OCI-LY1 (cell line): Measurements from ENCODE around the gene SLC12A6.

Source experiments
- CTCF ChIP-seq: fragments of 200-600 bp; sonication (generic), shearing (Covaris generic); IDR thresholded peaks from 2 replicates; pipeline ENCODE4 v1.5.1; 2017; ENCODE audit warnings: mild to moderate bottlenecking, antibody characterized with exemption, low read length, moderate library complexity, mixed read lengths
- EZH2 ChIP-seq: fragments of 200-600 bp; sonication (generic), shearing (Covaris generic); IDR thresholded peaks from 2 replicates; pipeline ENCODE4 v1.8.0; 2017; ENCODE audit warnings: borderline replicate concordance, mixed run types, mild to moderate bottlenecking, antibody characterized with exemption, low read length, moderate library complexity, mixed read lengths

- TF ChIP-seq EZH2 (no peak), CTCF (no peak)
Observed at GRCh38 chr15:34185666-34186065, 151.9 kb downstream of the SLC12A6 start.
